Testis (tissue), 2 donors: ENCODE data around the gene PAX7.

Experiments
- POLR2A ChIP-seq: fragments of 450-650 bp; IDR thresholded peaks from one replicate; pipeline ENCODE4 v1.6.1; 2017; ENCODE audit warnings: antibody characterized with exemption, mild to moderate bottlenecking, moderate library complexity
- TF ChIP-seq, protein P1 (sequence below), 3 experiments: fragments of 450-650 bp in 2 of 3; fragments of 200-600 bp in 1 of 3; sonication (generic) in 1 of 3; IDR thresholded peaks; one replicate each; pipeline ENCODE4 v1.5.1; 2016 to 2019; ENCODE audit warnings: antibody characterized with exemption in 3 of 3, mild to moderate bottlenecking in 2 of 3, moderate library complexity in 1 of 3

DNA sequence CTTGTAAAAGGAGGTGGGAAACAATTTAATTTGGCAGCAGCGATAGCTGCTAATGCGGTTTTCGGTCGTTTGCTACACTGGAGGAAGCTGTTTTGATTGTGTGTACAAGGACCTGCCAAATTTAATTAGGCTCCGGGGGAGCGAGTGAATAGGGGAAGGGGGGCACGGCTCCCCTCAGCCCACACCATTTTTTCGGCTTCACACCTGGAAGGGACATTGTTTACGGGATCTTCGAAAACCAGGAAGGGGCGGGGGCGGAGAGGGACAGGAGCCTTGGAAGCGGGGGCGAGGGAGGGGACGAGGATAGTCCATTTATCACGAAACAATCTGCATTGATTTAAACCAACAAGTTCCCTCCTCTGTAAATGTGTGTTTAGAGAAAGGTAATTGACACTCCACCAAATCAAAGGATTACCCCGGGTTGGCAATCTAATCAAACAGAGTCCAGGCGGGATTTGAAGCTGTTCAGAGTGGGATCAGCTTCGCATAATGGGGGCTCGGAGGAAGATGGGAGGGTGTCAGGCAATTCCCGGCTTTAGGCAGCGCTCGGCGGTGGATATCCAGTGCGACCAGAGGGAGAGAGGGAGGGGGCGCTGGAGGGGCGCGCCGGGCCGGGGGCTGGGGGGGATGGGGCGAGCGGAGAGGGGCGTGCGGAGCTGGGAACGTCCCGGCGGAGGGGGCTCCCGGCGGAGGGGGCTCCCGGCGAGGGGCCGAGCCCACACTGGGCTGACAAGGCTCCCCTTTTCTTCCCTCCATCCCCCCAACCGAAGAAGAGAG is 9.8 kb downstream of the PAX7 start:
- TF ChIP-seq POLR2A: no peak
- TF ChIP-seq, protein P1, sequence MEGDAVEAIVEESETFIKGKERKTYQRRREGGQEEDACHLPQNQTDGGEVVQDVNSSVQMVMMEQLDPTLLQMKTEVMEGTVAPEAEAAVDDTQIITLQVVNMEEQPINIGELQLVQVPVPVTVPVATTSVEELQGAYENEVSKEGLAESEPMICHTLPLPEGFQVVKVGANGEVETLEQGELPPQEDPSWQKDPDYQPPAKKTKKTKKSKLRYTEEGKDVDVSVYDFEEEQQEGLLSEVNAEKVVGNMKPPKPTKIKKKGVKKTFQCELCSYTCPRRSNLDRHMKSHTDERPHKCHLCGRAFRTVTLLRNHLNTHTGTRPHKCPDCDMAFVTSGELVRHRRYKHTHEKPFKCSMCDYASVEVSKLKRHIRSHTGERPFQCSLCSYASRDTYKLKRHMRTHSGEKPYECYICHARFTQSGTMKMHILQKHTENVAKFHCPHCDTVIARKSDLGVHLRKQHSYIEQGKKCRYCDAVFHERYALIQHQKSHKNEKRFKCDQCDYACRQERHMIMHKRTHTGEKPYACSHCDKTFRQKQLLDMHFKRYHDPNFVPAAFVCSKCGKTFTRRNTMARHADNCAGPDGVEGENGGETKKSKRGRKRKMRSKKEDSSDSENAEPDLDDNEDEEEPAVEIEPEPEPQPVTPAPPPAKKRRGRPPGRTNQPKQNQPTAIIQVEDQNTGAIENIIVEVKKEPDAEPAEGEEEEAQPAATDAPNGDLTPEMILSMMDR (IDR thresholded peaks at IDR 0.05): no peak
